NCI-H2171 (cell line): ENCODE data around the gene CEP43.

ENCODE experiments used
- DNase-seq: peaks from one replicate; lab custom pipeline; 2025; lab: John Stamatoyannopoulos, UW

CEP43 gene

DNA sequence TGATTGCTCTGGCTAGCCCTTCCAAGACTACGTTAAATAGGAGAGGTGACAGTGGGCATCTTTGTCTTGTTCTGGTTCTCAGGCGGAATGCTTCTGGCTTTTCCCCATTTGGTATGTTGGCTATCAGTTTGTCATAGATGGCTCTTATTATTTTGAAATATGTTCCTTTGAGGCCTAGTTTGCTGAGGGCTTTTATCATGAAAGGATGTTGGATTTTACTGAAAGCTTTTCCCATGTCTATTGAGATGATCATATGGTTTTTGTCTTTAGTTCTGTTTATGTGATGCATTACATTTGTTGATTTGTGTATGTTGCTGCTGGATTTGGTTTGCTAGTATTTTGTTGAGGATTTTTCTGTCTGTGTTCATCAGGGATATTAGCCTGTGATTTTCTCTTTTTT lies 32.9 kb upstream of the CEP43 start:
- no peak for DNase-seq

DNA sequence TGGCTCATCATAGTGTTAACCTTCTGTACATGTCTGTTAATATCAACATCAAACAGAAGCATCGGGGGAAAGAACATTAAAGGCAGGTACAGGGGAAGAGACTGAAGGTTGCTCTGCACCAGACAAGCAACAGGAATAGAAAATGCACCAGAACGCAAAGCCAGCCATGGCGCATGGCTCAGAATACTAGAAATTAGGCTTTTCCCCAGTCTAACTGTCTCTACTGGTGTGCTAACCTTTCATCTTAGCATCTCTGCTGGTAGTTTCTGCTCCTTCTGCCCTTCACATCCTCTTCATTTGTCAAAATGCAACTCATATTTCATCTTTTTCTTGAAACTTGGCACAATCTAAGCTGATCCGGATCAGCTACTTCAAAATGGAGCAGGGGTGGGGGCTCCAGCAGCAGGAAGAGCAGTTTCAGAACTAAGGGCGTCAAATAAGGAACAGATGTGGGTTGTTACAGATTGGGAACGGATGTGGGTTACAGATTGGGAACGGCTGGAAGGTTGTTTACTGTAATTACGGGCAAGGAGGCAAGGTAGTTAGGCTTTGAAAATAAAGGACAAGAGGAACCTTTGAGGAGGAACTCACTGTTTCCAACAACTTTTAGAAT lies 29.7 kb upstream of the CEP43 start:
- DNase-seq, result no peak

DNA sequence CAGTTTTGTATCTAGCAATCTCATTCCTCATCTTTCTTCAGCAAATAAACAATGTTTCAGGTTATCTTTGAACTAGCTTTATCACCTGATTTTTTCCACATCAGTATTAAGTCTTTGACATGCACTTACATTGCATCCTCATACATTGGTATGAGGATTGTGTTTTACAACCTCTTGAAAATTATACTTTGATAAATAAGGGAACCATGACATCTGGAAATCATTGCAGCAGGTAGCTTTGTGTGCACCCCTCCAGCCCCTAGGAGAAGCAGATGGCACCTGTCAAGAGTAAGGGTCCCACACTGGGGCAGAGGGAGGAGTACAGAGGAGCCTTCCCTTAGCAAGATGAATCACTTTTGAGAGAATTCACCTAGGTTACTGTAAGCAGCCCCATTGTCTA lies 29.1 kb upstream of the CEP43 start:
- no peak for DNase-seq

- DNase-seq, result no peak
Observed at GRCh38 chr6:166970776-166971175, 28.4 kb upstream of the CEP43 start.

GRCh38 chr6:166971271-166971670 lies 27.9 kb upstream of the CEP43 start:
- DNase-seq, result no peak

GRCh38 chr6:166972101-166972500 lies 27.1 kb upstream of the CEP43 start:
- DNase-seq, result no peak

DNA sequence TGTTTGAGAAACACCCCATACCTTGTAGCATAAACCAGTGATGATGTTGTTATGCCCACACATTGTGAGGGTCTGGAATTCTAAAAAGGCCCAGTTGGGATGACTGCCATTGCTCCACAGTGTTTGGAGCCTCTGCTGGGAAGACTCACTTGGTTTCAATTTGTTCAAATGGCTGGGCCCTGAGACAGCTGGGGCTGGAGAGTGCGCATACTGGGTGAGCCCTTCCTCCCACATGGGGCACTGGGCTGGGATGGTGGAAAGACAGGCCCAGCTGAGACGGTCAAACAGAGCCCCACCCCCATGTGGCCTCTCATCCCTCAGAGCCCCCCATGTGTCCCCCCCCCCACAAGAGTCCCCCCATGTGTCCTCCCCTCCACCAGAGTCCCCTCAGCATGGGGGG lies 22.6 kb upstream of the CEP43 start:
- DNase-seq, result no peak

DNA sequence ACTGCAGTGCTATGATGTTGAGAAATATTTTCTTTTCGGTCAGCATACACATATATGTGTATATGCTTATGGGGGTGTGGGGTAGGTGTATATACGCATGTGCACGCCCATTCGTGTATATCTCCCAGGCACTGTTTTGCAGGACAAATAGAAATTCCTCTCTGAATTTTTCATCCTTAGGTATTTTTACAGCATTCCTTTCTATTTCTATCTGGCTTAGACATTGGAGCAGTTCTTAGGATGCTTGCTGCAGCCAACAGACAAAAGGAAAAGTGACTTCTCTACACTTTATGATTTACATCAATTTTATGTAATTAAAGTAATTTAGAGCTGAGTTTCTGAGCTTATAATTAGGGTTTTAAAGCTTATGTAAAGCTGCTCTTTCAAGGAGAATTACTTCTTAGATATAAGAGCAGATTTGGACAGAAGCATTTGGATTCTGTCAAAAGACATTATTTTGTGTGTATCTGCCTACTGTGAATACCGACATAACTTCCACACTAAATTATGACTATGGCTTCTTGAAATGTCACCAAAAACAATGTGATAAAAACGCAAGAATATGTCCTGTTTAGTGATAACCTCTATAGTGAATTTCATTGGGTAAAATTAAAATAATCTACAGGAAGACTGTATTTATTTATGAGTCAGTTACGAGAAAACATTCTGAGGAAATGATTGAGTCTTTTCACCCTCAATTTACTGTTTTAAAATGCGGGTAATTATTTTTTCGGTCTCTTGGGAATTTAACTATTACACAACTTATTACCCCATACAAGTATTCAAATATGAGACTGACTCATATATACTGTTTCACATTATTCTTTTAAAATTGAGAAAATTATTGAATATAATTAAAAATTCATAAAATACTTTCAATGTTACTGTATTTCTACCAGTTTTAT lies 21.3 kb upstream of the CEP43 start:
- DNase-seq, result no peak

DNA sequence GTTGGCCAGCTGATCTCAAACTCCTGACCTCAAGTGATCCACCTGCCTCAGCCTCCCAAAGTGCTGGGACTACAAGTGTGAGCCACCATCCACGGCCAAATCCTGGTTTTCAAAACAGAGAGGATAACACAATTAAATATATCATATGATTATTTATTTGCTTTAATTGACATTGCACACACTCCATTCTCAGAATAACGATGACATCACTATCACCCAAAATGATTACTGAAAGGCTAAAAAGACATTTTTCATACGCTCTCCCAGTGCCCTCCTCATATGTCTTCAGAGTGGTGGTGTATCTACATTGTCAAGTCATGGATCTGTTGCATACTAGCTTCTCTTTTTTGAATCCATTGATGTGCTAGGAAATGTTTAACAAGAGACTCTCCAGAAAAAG lies 18.5 kb upstream of the CEP43 start:
- no peak for DNase-seq

- no peak for DNase-seq
Observed at GRCh38 chr6:166987448-166987847, 11.7 kb upstream of the CEP43 start.

DNA sequence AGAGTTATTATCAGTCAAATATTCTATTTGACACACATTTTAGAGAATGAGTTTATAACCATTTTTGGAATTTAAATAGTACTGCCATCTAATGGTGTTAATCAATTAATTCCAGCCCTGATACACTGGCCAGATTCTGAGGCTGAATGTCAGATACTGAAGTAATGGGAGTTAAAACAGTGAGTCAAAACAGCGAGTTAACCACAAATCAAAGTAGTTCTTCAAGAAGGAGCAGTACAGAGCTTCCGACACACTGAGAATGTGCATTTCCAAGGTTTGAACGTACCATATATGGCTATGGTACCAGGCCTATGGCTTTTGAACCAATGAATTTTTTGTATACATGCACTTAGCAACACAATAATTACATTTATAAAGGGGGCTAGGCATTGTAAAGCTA lies 11.3 kb upstream of the CEP43 start:
- no peak for DNase-seq

DNA sequence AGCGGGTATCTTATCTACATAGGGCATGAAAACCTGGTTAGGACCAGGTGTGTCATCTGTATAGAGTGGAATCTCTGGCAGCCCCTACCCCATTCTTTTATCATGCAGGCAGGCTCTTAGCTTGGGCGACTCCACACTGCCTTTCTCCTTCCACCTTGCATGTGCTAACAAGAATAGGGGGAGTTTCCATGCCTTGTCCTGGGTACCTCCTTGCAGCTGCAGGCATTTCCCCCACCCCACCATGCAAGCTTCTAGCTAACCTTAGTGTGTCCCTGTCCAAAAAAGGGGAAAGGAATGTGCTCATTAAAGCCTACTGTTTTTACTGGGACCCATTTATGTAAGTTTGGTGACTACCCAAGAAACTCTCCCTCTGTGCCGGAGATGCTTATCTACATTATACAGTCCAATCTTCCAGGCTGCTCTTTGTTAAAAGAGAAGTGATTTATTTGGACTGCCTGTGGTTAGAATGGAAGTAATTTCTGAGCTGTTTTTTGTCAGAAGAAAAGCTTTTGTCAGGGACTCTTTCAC lies 10.5 kb upstream of the CEP43 start:
- DNase-seq, result no peak

- no peak for DNase-seq
Observed at GRCh38 chr6:166989427-166990032, 9.7 kb upstream of the CEP43 start.

GRCh38 chr6:166996406-166996805 lies 2.8 kb upstream of the CEP43 start:
- no peak for DNase-seq

- DNase-seq, result no peak
Observed at GRCh38 chr6:166997348-166997747, 1.8 kb upstream of the CEP43 start.

DNA sequence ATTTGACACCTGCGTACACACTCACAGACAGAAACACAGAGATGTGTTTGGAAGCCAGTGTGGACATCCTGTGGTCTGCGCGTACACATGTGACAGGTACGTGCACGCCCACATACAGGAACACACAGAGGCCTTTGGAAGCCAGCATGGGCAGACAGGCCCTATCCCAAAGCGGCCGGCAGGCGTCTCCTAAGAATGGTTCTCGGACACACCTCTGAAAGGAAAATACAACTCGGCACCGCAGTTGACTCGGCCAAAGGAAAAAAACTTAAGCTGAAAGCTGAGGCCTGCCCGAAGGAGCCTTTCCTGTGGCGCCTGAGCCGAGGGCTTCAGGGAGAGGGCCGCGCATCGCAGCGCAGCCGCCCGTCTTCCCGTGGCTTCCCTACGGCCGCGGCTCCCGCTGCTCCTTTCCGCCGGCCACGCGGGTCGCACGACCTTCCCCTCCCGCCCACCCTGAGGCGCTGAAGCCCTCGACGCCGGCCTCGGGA lies 1.4 kb upstream of the CEP43 start:
- no peak for DNase-seq

DNA sequence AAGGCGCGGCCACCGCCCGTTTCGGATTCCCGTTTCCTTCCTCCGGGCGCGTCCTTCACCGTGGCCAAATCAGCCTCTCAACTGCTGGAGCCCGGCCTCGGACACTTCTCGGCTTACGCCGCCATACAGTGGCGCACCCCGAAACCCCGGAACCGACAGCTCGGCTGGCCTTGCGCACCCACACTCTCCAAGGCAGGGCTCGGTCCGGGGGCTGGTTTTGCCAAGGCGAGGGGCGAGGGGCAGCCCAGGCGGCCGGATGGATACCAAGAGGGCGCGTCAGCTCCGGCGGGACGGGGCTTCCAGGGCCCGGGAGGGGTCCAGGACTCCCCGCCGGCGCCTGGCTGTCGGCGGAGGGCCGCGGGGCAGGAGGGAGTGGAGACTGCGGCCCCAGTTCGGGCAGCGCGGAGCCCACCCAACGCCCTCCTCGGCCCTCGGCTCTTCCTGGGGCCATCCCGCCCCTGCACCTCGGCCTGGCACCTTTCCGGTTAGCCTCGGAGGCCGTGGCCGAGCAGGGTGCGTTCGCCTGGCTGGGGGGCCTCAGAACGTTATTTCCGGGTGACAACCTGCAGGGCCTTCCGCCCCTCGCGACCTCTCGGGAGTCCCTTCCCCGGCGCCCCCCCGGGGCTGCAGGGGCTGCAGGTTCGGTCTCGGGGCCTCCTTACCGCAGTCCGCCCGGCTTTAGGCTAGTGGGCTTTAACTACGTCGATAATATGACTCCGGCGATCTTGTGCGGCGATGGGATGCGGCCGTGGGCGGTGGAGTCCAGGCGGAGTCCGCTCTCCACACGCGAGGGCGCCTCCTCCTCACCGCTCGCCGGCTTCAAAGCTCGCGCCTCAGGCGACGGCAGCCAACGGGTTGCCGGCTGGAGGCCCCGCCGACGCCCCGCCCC lies 697 bp upstream of the CEP43 start:
- DNase-seq, result no peak

DNA sequence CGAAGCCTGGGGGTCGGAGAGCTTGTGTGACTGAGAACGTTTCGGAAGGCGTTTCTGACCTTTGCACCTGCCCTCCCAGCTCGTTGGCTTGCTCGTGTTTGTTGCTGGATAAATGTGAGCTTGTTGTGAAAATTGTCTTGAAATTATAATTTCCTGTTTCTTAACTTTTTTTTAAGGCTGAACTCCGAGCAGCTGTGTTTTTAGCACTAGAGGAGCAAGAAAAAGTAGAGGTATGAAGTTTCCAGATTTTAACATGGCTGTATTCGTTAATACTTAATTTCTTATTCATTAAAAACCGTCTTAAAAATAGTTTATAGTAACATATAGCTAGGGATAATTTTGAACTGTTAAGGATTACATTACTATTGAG lies 672 bp downstream of the CEP43 start:
- no peak for DNase-seq

- no peak for DNase-seq
Observed at GRCh38 chr6:167000759-167001158, 1.6 kb downstream of the CEP43 start.

- no peak for DNase-seq
Observed at GRCh38 chr6:167005350-167006159, 6.4 kb downstream of the CEP43 start.

DNA sequence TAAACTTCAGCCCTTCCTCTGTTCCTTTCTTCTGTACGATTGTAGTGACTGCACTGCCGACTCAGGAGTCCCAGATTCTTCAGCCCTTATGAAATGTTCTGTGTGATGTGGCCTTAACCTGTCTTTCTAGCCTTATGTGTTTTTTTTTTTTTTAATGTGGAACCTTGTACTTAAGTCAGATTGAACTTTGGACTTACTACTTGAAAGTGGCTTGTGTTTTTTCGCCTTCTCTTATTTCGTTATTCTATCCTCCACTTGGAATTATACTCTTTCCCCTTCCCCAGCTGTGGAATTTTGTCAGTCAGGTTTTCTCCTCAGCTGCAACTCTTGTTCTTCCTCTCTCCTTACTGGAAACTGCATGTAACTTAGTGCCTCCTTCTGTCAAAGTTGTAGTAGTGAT lies 8.8 kb downstream of the CEP43 start:
- DNase-seq, result no peak
